Transverse colon (tissue), 3 donors: ENCODE results near the gene COLEC11.

ENCODE experiments used
- CTCF ChIP-seq, 5 experiments: fragments of 200-600 bp in 3 of 5; fragments of 450-650 bp in 2 of 5; sonication (generic) in 3 of 5; IDR thresholded peaks; 1 replicate in 2 of 5; 2 replicates in 3 of 5; pipeline ENCODE4 v1.5.1; 2016 to 2017; ENCODE audit warnings: antibody characterized with exemption in 5 of 5, inconsistent platforms in 3 of 5, mild to moderate bottlenecking in 2 of 5, moderate library complexity in 1 of 5
- EP300 ChIP-seq: sonication (generic); formaldehyde crosslinking; IDR thresholded peaks from one replicate; pipeline ENCODE4 v1.6.1; 2017; ENCODE audit warnings: antibody characterized with exemption, low read depth
- POLR2A ChIP-seq: fragments of 450-650 bp; IDR thresholded peaks from one replicate; pipeline ENCODE4 v1.6.1; 2016; ENCODE audit warnings: antibody characterized with exemption, mild to moderate bottlenecking, moderate library complexity

- TF ChIP-seq CTCF (IDR thresholded peaks at IDR 0.05): no peak
- no peak for TF ChIP-seq EP300
- TF ChIP-seq POLR2A: no peak
Observed at GRCh38 chr2:3584608-3585260, 10.2 kb upstream of the COLEC11 start.
